ENCODE measurements around the gene ZNF175. TPM values are rescaled to one million over a fixed set of nuclear protein-coding genes. Genes with fewer than 3 reads are reported as not detected.

The ZNF175 gene
- polyA plus RNA-seq, 1 of the 3 experiments (the other 2 are of a cell fraction), result 3.1 TPM

DNA sequence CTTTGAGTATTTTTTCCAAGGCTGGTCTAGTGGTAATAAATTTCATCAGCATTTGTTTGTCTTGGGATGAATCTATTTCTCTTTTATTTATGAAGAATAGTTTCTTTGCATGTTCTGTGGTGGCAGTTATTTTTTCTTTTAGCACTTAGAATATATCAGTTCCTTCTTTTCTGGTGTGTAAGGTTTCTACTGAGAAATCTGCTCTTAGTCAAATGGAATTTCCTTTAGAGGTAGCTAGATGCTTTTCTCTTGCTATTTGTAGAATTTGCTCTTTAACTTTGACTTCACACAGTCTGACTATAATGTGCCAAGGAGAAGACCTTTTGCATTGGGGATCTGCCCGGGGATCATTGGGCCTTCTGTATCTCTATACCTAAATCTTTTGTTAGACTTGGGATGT lies 35.5 kb upstream of the ZNF175 start:
- no peak overlapping the region for H3K27ac ChIP-seq (ENCODE audit: low read depth in 2 of 2, low read length in 1 of 2)
- no peak for TF ChIP-seq TEAD4 (IDR thresholded peaks at IDR 0.05; ENCODE audit: borderline replicate concordance, insufficient read depth)
- no peak for TF ChIP-seq MAX (IDR thresholded peaks at IDR 0.05; ENCODE audit: low read depth)
- no peak for TF ChIP-seq RCOR1 (IDR thresholded peaks at IDR 0.05; ENCODE audit: low read length)
- TF ChIP-seq USF2 (IDR thresholded peaks at IDR 0.05; ENCODE audit: borderline replicate concordance, low read depth, low read length), result no peak
- no peak for TF ChIP-seq USF1 (IDR thresholded peaks at IDR 0.05; ENCODE audit: borderline replicate concordance, low read depth)
- TF ChIP-seq TCF12 (IDR thresholded peaks at IDR 0.05), result no peak
- TF ChIP-seq NRF1 (IDR thresholded peaks at IDR 0.05; ENCODE audit: low read depth, low read length), result no peak
- TF ChIP-seq, protein P1, sequence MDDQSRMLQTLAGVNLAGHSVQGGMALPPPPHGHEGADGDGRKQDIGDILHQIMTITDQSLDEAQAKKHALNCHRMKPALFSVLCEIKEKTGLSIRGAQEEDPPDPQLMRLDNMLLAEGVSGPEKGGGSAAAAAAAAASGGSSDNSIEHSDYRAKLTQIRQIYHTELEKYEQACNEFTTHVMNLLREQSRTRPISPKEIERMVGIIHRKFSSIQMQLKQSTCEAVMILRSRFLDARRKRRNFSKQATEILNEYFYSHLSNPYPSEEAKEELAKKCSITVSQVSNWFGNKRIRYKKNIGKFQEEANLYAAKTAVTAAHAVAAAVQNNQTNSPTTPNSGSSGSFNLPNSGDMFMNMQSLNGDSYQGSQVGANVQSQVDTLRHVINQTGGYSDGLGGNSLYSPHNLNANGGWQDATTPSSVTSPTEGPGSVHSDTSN (IDR thresholded peaks at IDR 0.05), result no peak
- TF ChIP-seq POLR2AphosphoS5 (IDR thresholded peaks at IDR 0.05; ENCODE audit: low read depth, low read length), result no peak
- TF ChIP-seq TAF1 (IDR thresholded peaks at IDR 0.05; ENCODE audit: borderline replicate concordance, low read depth, low read length), result no peak
- TF ChIP-seq JUND (IDR thresholded peaks at IDR 0.05), result no peak
- no peak for TF ChIP-seq GABPA (IDR thresholded peaks at IDR 0.05; ENCODE audit: low read depth)
- TF ChIP-seq EZH2phosphoT487 (IDR thresholded peaks at IDR 0.05; ENCODE audit: borderline replicate concordance, low read depth), result no peak
- no peak for TF ChIP-seq YY1 (IDR thresholded peaks at IDR 0.05; ENCODE audit: low read depth)
- no peak for TF ChIP-seq FOXJ3 (CRISPR knock-in tag; IDR thresholded peaks at IDR 0.05)
- H3F3A ChIP-seq (replicated peaks; ENCODE audit: insufficient read depth), result no peaks in the 10 kb centered on the region
- no peak overlapping the region for H3K9ac ChIP-seq
- H3K36me3 ChIP-seq (replicated peaks in 1 of 2; ENCODE audit: control insufficient read depth in 1 of 2, insufficient read depth in 2 of 2, low read length in 1 of 2), result no peaks in the 10 kb centered on the region
- no peaks in the 10 kb centered on the region for H3K79me2 ChIP-seq (ENCODE audit: insufficient read depth)
- H4K20me1 ChIP-seq (ENCODE audit: insufficient read depth), result no peaks in the 10 kb centered on the region
- no peaks in the 10 kb centered on the region for H3K9me3 ChIP-seq
- no peak overlapping the region for H3K4me3 ChIP-seq (ENCODE audit: low read depth in 2 of 2, low read length in 1 of 2)
- no peak for DNase-seq
- CTCF ChIA-PET, result interaction anchor here (0.7 to 1.4 kb wide), 2 partner anchors 17 to 21 kb away, joined by 3 to 4 read pairs; no protein-coding TSS in a partner anchor
- H3K4me1 ChIP-seq (ENCODE audit: control insufficient read depth in 1 of 2, insufficient read depth in 2 of 2, low read depth in 1 of 2, low read length in 1 of 2), result no peaks in the 10 kb centered on the region
- H3K4me2 ChIP-seq, result no peak overlapping the region
- no peak overlapping the region for H2AFZ ChIP-seq (ENCODE audit: low read depth)
- H3K27me3 ChIP-seq (ENCODE audit: insufficient read depth), result peaks cover 35% of the 10 kb centered on the region
- POLR2A ChIA-PET, result no interaction called here
- WGBS (ENCODE audit: low lambda C conversion rate), result 3% methylated on average over 1 of the region's 1 CpG
- no peaks in the 10 kb centered on the region for H3K9me2 ChIP-seq

GRCh38 chr19:51539821-51540366 lies 31.2 kb upstream of the ZNF175 start:
- CTCF ChIA-PET, result interaction anchor here (1.2 kb wide), 1 partner anchor 118 kb away, joined by 3 read pairs; no protein-coding TSS in a partner anchor
- H2AFZ ChIP-seq (ENCODE audit: low read depth), result no peak overlapping the region
- TF ChIP-seq SMC3 (IDR thresholded peaks at IDR 0.05; ENCODE audit: low read depth, low read length) (no peak), NRF1 (IDR thresholded peaks at IDR 0.05; ENCODE audit: low read depth, low read length) (no peak), USF1 (IDR thresholded peaks at IDR 0.05; ENCODE audit: borderline replicate concordance, low read depth) (no peak), RCOR1 (IDR thresholded peaks at IDR 0.05; ENCODE audit: low read length) (no peak), GABPA (IDR thresholded peaks at IDR 0.05; ENCODE audit: low read depth) (no peak), SIN3A (IDR thresholded peaks at IDR 0.05; ENCODE audit: borderline replicate concordance, low read depth, low read length) (no peak), TAF1 (IDR thresholded peaks at IDR 0.05; ENCODE audit: borderline replicate concordance, low read depth, low read length) (no peak), TEAD4 (IDR thresholded peaks at IDR 0.05; ENCODE audit: borderline replicate concordance, insufficient read depth) (no peak), FOSL2 (IDR thresholded peaks at IDR 0.05; ENCODE audit: borderline replicate concordance, low read depth) (no peak), RAD21 (IDR thresholded peaks at IDR 0.05; ENCODE audit: low read length) (no peak)
- TF ChIP-seq, protein P2, sequence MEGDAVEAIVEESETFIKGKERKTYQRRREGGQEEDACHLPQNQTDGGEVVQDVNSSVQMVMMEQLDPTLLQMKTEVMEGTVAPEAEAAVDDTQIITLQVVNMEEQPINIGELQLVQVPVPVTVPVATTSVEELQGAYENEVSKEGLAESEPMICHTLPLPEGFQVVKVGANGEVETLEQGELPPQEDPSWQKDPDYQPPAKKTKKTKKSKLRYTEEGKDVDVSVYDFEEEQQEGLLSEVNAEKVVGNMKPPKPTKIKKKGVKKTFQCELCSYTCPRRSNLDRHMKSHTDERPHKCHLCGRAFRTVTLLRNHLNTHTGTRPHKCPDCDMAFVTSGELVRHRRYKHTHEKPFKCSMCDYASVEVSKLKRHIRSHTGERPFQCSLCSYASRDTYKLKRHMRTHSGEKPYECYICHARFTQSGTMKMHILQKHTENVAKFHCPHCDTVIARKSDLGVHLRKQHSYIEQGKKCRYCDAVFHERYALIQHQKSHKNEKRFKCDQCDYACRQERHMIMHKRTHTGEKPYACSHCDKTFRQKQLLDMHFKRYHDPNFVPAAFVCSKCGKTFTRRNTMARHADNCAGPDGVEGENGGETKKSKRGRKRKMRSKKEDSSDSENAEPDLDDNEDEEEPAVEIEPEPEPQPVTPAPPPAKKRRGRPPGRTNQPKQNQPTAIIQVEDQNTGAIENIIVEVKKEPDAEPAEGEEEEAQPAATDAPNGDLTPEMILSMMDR (IDR thresholded peaks at IDR 0.05), result no peak

More at GRCh38 chr19:51539821-51540366, 31.2 kb upstream of the ZNF175 start:
- H3K27me3 ChIP-seq (ENCODE audit: insufficient read depth), result peaks cover 23% of the 10 kb centered on the region; the same call in 1 of the 2 replicates
- no peak overlapping the region for H3K4me2 ChIP-seq
- H4K20me1 ChIP-seq (ENCODE audit: insufficient read depth), result no peaks in the 10 kb centered on the region
- no peaks in the 10 kb centered on the region for H3K4me1 ChIP-seq (ENCODE audit: control insufficient read depth in 1 of 2, insufficient read depth in 2 of 2, low read depth in 1 of 2, low read length in 1 of 2)
- POLR2A ChIA-PET, result no interaction called here
- H3K27ac ChIP-seq (ENCODE audit: low read depth in 2 of 2, low read length in 1 of 2), result no peak overlapping the region
- no peak overlapping the region for H3K4me3 ChIP-seq (ENCODE audit: low read depth in 2 of 2, low read length in 1 of 2)
- H3K36me3 ChIP-seq (replicated peaks in 1 of 2; ENCODE audit: control insufficient read depth in 1 of 2, insufficient read depth in 2 of 2, low read length in 1 of 2), result no peaks in the 10 kb centered on the region
- no peaks in the 10 kb centered on the region for H3K9me2 ChIP-seq
- DNase-seq, result no peak
- no peak overlapping the region for H3K9ac ChIP-seq
- no peaks in the 10 kb centered on the region for H3K9me3 ChIP-seq
- no peaks in the 10 kb centered on the region for H3K79me2 ChIP-seq (ENCODE audit: insufficient read depth)
- 3% methylated on average over 4 of the region's 4 CpGs for WGBS (ENCODE audit: low lambda C conversion rate)
- H3F3A ChIP-seq (replicated peaks; ENCODE audit: insufficient read depth), result no peaks in the 10 kb centered on the region

All from SK-N-SH (cell line).